Cardiac muscle cell (in vitro differentiated cells and primary cell): ENCODE measurements around the gene INS. TPM values are rescaled to one million over a fixed set of nuclear protein-coding genes. Genes with fewer than 3 reads are reported as not detected.

Source experiments
- DNase-seq, 2 donors: peaks; one replicate each; pipeline versions ENCODE4 v3.0.0 to v3.0.0-alpha.2; 2010 to 2017; ENCODE audit warnings: low read depth in 1 of 2, low spot score in 1 of 2
- H3K27ac ChIP-seq: fragments of 200-600 bp; sonication (generic); 2 replicates; pipeline ENCODE4 v1.5.1; 2016
- H3K27me3 ChIP-seq: fragments of 200-600 bp; sonication (generic); 2 replicates; pipeline ENCODE4 v1.6.0; 2016; ENCODE audit warnings: control low read depth
- H3K36me3 ChIP-seq: fragments of 200-600 bp; sonication (generic); 2 replicates; pipeline ENCODE4 v1.5.1; 2016; ENCODE audit warnings: control low read depth
- H3K4me1 ChIP-seq: fragments of 200-600 bp; sonication (generic); 2 replicates; pipeline ENCODE4 v1.8.1; 2017; ENCODE audit warnings: low read depth, mild to moderate bottlenecking, mixed run types
- H3K4me3 ChIP-seq: fragments of 200-600 bp; sonication (generic); 2 replicates; pipeline ENCODE4 v1.5.1; 2016; ENCODE audit warnings: mild to moderate bottlenecking
- H3K9me3 ChIP-seq: fragments of 200-600 bp; sonication (generic); 2 replicates; pipeline ENCODE4 v1.5.1; 2017; ENCODE audit warnings: low read depth, mild to moderate bottlenecking, control low read depth
- polyA plus RNA-seq: library from polyadenylated mRNA; unstranded; fragments of >200 nt; fragmentation: Nextera tagmentation; extraction: Ambion mirVana; gene quantifications from 2 replicates; pipeline ENCODE4 v1.2.1, GENCODE V29; 2016
- total RNA-seq: library from RNA; depleted of rRNA; stranded (reverse); fragments of >200 nt; gene quantifications from 2 replicates; pipeline ENCODE4 v1.2.3, GENCODE V29; 2016
- TF ChIP-seq, protein P1 (sequence below): IDR thresholded peaks from 2 replicates; pipeline ENCODE4 v1.5.1; 2012; ENCODE audit warnings: low read depth, mild to moderate bottlenecking, low read length

INS gene
- total and polyA plus RNA-seq, 2 experiments from 2014 or later = not detected

DNA sequence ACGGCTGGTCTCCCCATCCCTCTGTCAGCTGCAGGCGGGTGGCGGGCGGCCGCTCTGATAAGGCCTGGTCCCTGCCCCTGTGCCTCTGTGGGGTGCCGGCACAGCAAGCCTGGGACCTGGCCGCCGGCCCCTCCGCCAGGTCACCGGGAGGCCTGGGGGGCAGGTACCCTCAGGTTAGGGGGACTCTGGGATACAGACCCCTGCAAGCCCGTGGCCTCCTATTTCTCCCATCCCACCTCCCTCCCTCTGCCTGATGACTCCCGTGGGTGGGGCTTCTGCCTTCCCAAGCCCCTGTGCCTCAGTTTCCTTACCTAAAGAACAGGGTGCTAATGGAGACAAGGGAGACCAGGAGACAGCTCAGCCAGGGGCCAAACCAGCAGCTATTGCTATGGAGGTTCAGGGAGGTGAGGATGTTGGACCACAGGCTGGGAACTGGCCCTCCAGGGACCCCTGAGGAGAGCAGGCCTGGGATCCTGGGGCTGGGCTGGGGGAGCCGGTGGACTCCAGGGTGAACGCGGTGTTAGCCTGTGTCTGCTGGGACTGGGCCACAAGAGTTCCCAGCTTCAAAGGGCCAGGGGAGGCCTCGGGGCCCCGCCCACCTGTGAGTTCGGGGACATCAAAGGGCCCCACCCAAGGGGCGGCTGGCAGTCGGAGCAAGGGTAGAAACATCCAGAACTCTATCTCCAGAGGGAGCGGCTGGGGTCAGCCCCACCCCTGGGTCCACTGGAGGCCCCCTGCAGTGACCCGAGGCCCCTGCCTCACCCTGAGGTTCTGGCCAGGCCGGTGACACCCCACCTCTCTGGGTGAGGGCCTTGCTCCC, 42.6 kb upstream of the INS start:
- Histone ChIP-seq H3K4me1 (no peaks in the 10 kb centered on the region), H3K27me3 (no peaks in the 10 kb centered on the region), H3K36me3 (no peaks in the 10 kb centered on the region), H3K4me3 (no peak overlapping the region), H3K9me3 (no peaks in the 10 kb centered on the region), H3K27ac (no peak overlapping the region)
- TF ChIP-seq, protein P1, sequence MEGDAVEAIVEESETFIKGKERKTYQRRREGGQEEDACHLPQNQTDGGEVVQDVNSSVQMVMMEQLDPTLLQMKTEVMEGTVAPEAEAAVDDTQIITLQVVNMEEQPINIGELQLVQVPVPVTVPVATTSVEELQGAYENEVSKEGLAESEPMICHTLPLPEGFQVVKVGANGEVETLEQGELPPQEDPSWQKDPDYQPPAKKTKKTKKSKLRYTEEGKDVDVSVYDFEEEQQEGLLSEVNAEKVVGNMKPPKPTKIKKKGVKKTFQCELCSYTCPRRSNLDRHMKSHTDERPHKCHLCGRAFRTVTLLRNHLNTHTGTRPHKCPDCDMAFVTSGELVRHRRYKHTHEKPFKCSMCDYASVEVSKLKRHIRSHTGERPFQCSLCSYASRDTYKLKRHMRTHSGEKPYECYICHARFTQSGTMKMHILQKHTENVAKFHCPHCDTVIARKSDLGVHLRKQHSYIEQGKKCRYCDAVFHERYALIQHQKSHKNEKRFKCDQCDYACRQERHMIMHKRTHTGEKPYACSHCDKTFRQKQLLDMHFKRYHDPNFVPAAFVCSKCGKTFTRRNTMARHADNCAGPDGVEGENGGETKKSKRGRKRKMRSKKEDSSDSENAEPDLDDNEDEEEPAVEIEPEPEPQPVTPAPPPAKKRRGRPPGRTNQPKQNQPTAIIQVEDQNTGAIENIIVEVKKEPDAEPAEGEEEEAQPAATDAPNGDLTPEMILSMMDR = no peak
- DNase-seq = no peak

DNA sequence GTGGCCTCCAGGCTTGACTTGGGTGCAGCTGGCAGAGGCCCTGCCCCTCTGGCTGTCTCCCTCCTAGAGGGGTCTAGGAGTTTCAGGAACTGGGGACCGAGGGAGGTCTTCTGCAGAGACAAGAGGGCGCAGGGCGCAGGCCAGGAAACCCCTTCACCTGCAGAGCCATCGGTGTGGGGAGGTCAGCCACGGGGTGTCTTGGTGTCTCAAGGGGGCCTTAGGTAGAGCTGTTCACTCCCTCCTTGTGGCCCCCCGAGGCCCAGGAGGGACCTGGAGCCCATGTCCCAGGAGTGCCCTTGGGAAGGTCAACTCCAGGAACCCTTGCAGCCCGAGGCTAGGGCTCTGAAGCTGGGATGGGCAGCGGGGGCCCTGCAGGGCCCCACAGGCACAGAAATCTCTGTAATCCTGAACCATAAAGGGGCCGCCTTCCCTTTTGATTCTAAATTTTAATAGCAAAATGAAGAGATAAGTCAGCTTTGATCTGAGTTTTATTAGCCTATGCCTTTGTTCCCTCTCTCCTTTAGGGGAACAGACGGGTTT, 42.0 kb upstream of the INS start:
- H3K4me1 ChIP-seq = no peaks in the 10 kb centered on the region
- no peak for DNase-seq
- H3K27me3 ChIP-seq = no peaks in the 10 kb centered on the region
- H3K36me3 ChIP-seq = no peaks in the 10 kb centered on the region
- H3K4me3 ChIP-seq = no peak overlapping the region
- H3K9me3 ChIP-seq = no peaks in the 10 kb centered on the region
- no peak overlapping the region for H3K27ac ChIP-seq
- TF ChIP-seq, protein P1 = no peak

DNA sequence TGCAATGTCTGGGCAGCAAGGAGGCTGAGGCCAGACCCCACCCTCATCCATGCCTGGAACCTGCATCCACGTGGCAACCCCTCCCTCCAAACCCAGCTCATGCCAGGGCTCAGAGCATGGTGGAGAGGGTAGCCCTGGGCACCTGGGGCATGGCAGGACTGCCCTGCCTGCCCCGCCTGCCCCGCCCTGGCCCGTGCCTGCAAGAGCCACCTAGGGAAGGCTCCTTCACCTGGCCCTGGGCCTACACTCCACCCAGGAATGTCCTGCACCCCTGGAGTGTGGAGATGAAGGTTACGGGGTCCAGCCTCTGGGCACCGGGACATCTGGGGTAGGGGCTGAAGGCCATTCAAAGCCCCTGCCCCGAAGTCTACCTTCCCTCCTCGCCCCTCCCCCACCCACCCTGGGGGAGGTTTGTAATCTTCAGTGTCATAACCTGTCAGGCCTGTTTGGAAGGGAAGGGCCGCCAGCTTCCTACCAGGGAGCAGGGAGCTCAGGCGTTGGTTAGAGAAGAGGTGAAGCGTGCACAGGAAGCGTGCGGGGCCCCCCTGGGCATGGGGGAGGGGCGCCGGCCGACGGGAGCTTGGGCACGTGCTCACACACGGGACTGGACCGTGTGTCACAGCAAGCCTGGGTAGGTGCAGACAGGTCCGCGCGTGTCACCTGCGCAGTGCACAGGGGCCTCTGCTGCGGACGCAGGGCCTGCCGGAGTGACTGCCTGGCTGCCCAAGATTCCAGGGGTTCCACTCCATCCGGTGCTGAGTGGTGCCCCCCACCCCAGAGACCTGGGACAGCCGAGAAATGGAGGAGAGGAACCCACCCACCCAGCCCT, 41.3 kb upstream of the INS start:
- DNase-seq = no peak
- H3K27ac ChIP-seq = no peak overlapping the region
- TF ChIP-seq, protein P1 = no peak
- H3K4me1 ChIP-seq = no peaks in the 10 kb centered on the region
- H3K4me3 ChIP-seq = no peak overlapping the region
- H3K36me3 ChIP-seq = no peaks in the 10 kb centered on the region
- no peaks in the 10 kb centered on the region for H3K9me3 ChIP-seq
- no peaks in the 10 kb centered on the region for H3K27me3 ChIP-seq

DNA sequence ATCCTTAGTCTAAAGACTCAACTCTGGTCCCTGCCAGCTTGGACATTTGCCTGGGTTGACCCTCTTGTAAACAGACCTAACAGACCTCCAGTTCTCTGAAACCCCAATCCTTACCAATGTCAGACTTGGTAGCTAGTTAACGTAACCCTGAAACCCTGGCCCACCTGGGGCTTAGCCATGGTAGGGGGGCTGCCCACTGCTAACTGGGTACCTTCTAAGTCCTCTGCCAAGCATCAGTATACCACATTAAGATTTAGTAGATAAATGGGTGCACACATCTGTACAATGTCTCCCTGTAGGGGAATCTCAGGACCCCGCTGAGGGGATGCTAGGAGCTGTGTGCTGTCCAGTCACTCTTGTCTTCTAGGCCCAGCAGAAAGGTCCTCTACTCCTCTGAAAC, 40.5 kb upstream of the INS start:
- no peaks in the 10 kb centered on the region for H3K4me1 ChIP-seq
- H3K27ac ChIP-seq = no peak overlapping the region
- TF ChIP-seq, protein P1 = no peak
- no peaks in the 10 kb centered on the region for H3K27me3 ChIP-seq
- no peak for DNase-seq
- H3K36me3 ChIP-seq = no peaks in the 10 kb centered on the region
- no peaks in the 10 kb centered on the region for H3K9me3 ChIP-seq
- H3K4me3 ChIP-seq = no peak overlapping the region

DNA sequence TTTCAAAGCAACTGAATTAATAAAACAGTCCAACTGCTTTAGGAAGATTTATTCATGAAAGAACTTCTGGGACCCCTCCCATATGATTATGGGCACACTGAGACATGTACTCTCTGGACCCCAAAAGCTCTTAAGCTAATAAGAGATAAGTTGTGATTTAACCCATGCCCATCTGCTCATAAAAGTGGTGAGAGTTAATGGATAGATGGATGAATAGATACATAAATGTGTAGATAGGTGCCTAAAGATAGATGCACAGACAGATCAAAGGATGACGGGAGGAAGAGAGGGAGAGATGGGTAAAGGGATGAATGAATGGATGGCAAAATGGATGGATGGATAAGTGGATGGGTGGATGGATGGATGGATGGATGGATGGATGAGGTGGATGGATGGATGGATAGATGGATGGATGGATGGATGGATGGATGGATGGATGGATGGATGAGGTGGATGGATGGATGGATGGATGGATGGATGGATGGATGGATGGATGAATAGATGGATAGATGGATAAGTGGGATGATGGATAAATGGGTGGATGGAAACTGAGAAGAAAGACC, 40.0 kb upstream of the INS start:
- H3K36me3 ChIP-seq = no peaks in the 10 kb centered on the region
- no peak for DNase-seq
- TF ChIP-seq, protein P1 = no peak
- no peak overlapping the region for H3K4me3 ChIP-seq
- no peaks in the 10 kb centered on the region for H3K4me1 ChIP-seq
- H3K27ac ChIP-seq = no peak overlapping the region
- H3K27me3 ChIP-seq = no peaks in the 10 kb centered on the region
- H3K9me3 ChIP-seq = no peaks in the 10 kb centered on the region
